ENCODE measurements around the gene TMEM50B. TPM values are rescaled to one million over a fixed set of nuclear protein-coding genes. Genes with fewer than 3 reads are reported as not detected.
A peak's percentile ranks its signal among the peaks of the same experiment; 100 is the strongest.
"Not testable (repeated sequence)": the region's sequence is repeated elsewhere in the genome, so short reads cannot be mapped to it uniquely, and the experiment has no call there.

TMEM50B gene
- total RNA-seq, 1 donor from 2014 or later, result 35.1 TPM

DNA sequence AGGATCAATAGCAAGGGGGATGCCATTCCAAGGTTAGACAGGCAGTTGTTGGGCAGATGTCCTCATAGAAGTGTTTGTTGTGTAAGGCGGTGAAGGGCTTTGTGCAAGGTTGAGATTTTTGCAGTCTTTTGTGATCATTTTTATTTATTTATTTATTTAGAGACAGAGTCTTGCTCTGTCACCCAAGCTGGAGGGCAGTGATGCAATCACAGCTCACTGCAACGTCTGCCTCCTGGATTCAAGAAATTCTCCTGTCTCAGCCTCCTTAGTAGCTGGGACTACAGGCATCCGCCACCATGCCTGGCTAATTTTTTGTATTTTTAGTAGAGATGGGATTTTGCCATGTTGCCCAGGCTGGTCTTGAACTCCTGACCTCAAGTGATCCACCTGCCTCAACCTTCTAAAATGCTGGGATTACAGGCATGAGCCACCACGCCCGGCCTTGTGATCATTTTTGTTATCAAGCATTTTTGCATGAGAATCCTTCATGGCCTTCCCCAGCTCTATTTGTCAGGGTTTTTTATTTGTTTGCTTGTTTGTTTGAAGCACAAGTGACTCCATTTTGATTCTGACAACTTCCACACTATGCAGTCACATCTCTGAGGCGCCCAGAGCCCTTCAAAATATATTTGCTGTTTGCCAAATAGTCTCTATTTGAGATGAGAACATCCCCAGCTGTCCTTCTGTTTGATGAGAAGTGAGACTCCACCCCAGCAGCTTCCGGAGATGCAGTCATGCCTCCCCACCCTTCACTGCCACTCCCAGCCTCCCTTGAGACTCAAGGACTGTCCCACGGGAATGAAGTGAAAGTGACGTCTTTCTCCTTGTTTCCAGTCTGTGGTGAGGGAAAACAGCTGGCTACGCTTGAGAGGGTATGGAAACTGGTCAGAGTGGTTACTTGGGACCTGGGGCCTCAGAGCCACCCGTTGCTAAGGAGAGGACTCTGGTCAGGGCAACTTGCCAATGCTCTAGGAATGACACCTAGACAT is 38.0 kb downstream of the TMEM50B start:
- ATAC-seq (peak; percentile 67), DNase-seq (ENCODE audit: missing footprints) (no peak)
- intact Hi-C loops (cut with DNase I), result no loop called here

DNA sequence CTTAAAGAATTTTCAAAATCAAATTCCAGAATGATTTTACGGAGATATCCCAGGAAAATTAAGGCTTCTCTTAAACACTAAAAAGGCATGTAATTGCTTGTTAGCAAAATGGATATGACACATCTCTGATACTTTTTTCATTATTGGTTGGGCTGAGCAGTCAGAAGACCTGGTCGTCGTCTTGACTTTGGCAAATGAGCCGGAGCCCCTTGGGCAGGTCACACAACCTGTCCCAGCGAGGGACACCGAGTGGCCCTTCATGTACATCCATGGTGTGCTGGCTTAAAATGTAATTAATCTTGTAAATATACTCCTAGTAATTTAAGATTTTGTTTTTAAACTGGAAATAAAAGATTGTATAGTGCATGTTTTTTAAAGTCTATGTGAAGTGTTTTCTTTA is 42.6 kb downstream of the TMEM50B start:
- ATAC-seq (no peak), DNase-seq (ENCODE audit: missing footprints) (no peak)
- intact Hi-C loops (cut with DNase I), result no loop called here

DNA sequence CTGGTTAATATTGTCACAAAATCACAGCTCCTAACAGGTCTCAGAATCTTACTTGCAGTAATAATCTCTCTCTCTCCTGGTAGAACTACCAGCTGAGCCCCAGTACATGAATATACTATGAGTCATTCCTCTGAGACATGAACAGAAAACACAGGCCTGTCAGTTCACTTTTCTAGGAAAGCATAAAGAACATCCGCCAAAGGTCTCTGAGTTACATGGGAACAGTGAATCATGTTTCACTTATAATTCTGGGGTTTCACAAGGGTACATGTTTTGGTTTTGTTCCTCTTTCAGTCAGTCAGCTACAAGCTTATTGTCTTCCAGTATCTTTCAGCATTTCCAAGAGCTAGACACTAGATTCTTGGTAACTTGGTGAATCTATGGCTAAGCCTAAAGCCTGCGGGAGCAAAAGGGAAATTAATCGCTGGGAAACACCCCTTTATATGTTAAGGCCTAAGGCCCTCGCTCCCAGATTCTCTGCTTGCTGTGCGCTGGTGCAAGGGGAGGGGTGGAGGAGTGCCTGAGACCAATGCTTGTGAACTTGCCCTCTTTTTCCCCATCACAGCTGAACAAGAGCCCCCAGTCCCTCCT is 44.9 kb downstream of the TMEM50B start:
- DNase-seq (ENCODE audit: missing footprints) (no peak), ATAC-seq (peak; percentile 76)
- intact Hi-C loops (cut with DNase I), result no loop called here

DNA sequence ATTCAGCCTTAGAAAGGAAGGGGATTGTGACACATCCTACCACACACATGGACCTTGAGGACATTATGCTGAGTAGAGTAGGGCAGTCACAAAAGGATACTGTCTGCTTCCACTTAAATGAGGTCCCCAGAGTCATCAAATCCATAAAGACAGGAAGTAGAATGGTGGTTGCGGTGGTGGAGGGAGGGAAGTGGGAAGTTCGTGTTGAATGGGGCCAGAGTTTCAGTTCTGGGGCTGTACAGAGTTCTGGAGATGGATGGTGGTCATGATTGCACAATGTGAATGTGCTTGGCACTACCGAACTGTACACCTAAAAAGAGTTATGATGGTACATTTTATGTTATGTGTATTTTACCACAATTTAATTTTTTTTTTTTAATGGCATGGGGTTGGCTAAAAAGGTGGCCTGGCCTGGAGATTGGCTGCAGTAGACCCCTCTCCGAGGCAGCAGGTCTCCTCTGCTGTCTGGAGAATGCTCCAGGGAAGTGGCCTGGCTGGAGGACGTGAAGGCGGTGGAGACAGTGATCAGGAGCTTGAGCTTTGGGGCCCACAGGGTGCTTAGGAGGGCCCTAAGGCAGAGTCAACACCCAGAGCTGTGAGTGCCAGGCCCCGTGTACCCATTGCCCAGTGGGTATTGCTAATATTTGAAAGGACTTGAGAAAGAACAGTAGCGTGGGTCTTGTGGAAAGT is 46.2 kb downstream of the TMEM50B start:
- DNase-seq (ENCODE audit: missing footprints) (no peak), ATAC-seq (peak; percentile 20)
- intact Hi-C loops (cut with DNase I), result no loop called here

DNA sequence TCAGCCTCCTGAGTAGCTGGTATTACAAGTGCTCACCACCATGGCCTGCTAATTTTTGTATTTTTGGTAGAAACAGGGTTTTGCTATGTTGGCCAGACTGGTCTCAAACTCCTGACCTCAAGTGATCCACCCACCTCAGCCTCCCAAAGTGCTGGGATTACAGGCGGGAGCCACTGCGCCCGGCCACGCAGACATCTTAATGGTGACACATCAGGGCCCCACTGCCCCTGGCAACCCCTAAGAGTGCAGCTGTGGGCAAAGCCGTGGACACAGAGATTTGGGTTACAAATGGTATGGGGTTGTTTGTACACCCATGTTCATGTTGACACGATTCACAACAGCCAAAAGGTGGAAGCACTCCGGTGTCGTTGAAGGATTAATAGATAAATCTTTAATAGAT is 46.8 kb downstream of the TMEM50B start:
- ATAC-seq (no peak), DNase-seq (ENCODE audit: missing footprints) (no peak)
- intact Hi-C loops (cut with DNase I), result no loop called here

DNA sequence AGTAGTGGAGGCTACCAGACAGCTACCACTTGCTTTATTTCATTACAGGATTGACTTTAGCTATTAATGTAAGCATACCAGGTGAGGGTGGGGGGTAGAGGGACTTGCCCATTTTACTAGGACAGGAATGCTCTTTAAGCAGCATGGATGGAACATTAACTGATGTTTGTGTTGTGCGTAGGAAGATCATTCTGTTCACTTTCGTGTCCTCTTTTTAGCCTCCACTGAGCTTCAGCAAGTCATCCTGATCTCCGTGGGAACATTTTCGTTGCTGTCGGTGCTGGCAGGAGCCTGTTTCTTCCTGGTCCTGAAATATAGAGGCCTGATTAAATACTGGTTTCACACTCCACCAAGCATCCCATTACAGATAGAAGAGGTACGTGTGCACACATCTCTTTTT is 47.3 kb downstream of the TMEM50B start:
- DNase-seq (ENCODE audit: missing footprints) (no peak), ATAC-seq (no peak)
- intact Hi-C loops (cut with DNase I), result no loop called here

DNA sequence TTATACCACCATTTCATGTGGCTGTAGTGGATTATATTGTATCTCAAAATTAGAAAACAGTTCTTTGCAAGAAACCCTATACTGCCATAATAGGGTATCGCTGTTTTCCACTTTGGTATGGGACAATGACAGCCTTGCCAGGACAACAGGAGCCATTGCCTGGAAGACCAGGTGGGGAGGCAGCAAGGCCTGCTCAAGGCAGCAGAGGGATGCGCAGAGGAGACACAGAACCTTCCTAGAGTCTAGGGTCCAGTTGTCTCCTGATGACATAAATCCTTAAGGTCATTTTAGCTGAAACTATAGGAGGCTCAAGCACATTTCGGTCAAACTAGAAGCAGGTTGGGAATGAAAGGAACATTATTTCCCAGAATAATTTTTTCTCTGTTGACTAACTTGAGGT is 48.9 kb downstream of the TMEM50B start:
- DNase-seq (ENCODE audit: missing footprints) (no peak), ATAC-seq (no peak)
- intact Hi-C loops (cut with DNase I), result no loop called here

DNA sequence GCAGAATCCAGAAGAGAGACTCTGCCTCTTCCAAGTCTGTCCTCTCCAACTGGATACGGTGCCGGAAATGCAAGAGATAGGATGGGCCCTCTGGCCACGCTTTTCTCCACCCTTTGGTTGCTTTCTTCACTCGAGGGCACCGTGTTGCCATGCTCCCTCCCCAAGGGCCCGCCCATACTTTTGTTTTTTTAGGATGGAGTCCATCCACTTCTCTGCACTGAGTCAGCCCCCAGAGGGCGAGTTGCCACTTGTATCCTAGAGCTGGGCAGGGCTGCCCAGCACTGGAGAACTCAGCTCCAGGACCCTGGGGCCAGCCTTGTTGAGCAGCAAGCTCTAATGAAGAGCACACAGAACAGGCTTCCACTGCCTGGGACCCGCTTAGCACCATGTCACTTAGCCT is 51.1 kb downstream of the TMEM50B start:
- DNase-seq (ENCODE audit: missing footprints), result no peak
- intact Hi-C loops (cut with DNase I), result no loop called here
- peak; percentile 26 for ATAC-seq

DNA sequence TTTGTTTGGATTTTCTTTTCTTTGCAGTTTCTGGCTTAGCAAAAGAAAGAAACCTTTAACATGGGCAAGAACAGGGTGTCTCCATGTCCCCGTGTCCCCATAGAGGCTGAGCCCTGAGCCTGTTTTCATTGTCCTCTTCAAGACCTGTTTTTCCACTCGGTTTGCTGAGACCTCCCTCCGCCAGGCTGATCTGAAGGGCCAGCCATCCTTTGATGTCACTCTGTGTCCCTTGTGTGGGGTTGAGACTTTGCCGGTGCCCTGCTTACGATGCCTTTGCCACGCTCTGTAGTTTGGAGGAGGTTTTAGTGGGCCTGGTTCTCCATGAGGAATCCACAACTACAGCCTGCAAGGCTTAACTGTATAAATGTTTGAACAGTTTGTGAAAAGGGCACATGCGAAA is 52.7 kb downstream of the TMEM50B start:
- no peak for DNase-seq (ENCODE audit: missing footprints)
- no peak for ATAC-seq
- intact Hi-C loops (cut with DNase I), result no loop called here

DNA sequence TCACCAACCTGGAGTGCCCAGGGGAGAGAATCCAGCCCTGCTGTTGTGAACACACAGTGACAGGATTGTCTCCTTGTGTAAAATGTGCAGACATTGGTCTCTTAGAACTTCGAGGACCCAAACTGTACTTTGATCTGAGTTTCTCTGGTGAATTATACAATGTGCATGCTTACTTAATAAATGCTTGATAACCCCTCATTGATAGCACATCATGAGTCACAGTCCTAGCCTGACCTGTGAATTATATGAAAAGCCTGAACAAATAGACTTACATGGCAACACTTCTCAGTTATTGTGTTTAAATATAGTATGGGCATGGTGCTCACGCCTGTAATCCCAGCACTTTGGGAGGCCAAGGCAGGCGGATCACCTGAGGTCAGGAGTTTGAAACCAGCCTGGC is 53.9 kb downstream of the TMEM50B start:
- DNase-seq (ENCODE audit: missing footprints), result no peak
- intact Hi-C loops (cut with DNase I), result no loop called here
- ATAC-seq, result no peak

DNA sequence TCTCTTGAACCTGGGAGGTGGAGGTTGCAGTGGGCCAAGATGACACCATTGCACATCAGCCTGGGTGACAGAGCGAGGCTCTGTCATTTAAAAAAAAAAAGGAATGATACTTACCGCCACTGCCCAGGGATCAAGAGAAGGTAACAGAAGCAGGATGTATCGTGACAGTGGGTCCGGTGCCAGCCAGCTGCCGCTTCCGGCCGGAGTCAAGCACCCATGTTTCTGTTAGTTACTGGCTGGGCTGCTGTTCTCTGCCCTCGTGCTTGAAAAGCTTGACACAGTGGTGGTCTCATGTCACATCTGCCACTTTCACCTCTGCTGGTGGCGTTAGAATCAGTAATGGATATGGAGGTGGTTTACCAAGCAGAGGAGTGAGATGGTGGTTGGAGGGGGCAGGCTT is 55.6 kb downstream of the TMEM50B start:
- intact Hi-C loops (cut with DNase I), result no loop called here
- no peak for DNase-seq (ENCODE audit: missing footprints)
- ATAC-seq, result no peak

DNA sequence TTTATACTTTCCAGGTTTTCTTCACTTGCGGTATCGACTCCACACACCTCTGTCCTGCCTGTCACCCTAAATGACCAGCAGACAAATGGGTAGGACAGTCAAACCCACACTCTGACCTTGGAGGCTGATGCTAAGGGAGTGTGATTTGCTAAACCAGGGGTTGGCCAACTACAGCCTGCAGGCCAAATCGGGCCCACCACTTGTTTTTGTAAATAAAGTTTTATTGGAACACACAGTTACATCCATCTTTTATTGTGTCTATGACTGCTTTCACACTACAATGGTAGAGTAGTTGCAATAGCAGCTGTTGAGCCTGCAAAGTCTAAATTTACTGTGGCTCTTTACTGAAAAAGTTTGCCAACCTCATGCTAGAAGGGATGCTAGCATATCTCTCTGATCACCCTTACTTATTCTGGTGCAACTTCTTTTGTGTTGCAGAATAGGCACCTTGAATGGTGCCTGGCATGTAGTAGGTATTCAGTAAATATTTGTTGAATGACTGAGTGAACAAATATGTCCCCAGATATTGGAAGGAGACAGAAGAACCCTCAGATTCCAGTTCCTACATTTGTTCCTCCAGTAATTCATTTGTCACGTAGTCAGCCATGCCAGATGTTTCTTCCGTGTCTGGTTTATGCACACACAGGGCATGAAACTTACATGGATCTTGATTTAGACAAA is 57.9 kb downstream of the TMEM50B start:
- no peak for ATAC-seq

DNA sequence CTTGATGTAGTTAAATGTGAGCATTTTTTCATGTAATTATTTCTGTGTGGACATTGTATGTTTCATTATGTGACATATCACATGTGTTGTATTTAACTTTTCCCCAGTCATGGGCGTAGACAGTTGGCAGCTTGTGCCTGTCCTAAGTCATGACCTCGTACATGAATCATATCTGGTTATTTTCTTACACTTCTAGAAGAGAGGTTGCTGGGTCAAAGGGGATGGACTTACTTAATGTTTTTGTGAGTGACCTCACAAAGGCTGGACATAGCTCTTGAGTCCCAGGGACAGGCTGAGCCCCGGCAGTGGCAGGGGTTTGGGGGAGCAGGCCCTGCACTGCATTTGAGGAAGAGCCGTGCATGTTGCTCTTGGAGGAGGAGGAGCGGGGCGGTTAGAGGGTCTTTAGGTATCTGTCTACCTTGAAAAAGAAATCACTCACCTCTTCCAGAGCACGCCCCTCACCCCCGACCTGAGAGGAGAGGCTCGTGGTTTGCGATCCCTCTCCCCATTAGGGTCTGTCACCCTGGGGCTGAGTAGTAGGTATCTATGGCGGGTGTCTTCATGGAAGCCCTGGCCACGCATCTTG is 60.1 kb downstream of the TMEM50B start:
- peak; percentile 92 for ATAC-seq
- DNase-seq (ENCODE audit: missing footprints), result no peak
- intact Hi-C loops (cut with DNase I), result no loop called here

More for the DNA sequence above, 57.9 kb downstream of the TMEM50B start:
- no peak for DNase-seq (ENCODE audit: missing footprints)
- intact Hi-C loops (cut with DNase I), result no loop called here

DNA sequence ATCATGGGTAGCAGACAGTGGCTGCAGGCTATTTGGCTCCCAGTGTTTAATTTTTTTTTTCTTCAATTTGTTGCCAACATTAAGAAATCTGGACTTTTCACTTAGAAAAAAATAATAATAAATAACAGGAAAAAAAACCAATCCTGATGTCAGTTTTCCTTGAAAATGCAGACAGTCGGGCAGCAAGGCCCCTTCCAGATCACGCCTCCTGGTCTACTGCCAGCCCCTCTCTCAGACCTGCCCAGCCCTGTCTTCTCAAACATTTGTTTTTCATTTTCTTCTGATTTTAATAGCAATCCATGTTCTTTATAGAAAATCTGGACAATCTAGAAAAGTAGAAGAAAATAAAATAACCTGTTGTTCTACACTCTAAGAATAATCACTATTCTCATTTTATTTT is 61.1 kb downstream of the TMEM50B start:
- intact Hi-C loops (cut with DNase I), result no loop called here
- ATAC-seq (peak; percentile 61), DNase-seq (ENCODE audit: missing footprints) (peak; percentile 79)

DNA sequence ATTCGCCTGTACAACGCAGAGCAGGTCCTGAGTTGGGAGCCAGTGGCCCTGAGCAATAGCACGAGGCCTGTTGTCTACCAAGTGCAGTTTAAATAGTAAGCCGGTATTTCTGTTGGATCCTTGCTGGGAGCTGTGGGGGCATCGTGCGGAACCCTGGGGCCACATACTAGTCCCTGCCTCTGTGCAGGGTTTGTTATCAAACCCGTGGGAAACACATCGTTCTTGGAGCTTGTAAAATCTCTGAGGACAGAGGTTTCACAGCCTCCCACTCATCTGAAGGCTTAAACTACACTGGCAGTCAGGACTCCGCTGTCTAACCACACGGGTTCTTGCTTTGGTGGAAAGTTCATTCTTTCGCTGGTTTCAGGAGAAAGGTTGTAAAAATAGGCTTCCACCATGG is 64.8 kb downstream of the TMEM50B start:
- no peak for DNase-seq (ENCODE audit: missing footprints)
- ATAC-seq, result no peak

DNA sequence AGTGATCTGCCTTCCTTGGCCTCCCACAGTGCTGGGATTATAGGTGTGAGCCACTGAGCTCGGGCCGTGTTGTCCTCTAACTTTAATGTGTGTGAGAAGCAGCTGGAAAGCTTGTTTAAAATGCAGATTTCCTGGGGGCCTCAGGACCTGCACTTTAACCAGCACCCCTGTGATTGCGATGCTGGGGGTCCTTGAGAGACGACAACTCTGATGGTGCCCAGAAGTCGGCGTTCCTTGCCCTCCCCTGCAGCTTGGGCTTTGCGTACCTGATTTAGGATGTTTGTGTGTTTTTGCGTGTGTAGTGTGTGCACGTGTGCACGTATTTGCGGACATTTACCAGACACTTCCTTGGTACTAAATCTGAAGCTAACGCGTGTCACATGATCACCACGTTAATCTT is 65.7 kb downstream of the TMEM50B start:
- no peak for ATAC-seq
- intact Hi-C loops (cut with DNase I), result no loop called here
- no peak for DNase-seq (ENCODE audit: missing footprints)

More for the DNA sequence above, 64.8 kb downstream of the TMEM50B start:
- intact Hi-C loops (cut with DNase I), result no loop called here

DNA sequence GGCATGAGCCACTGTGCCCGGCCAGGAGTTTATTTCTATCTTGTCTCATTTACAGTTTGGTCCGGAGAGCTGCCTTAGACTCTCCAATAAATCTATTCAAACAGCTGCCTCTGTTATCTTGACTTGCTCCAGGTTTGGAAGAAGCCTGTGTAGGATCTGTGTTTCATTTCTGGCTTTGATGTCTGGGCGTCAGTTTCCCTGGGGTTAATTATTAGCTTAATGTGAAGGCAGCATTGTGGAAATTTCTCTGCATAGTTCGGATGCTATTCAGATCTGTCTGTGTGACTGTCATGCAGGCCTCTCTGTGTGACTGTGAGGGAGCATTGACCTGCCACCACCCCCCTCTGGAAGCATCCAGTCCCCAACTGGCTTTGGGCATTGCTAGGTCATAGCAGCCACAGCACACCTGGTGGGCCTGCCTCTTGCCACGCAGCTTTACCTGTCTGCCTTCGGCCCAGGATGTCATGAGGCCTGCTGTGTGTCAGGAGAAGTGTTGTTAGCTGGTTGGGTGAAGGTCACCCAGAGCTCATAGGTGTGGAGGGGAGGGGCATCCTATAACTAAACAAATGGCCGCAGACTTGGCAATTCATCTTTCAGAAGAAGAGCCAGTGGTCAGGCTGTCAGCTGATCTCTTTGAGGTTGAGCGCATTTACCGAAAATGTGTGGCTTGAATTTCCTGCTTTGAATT is 66.8 kb downstream of the TMEM50B start:
- intact Hi-C loops (cut with DNase I), result no loop called here
- DNase-seq (ENCODE audit: missing footprints) (no peak), ATAC-seq (no peak)

DNA sequence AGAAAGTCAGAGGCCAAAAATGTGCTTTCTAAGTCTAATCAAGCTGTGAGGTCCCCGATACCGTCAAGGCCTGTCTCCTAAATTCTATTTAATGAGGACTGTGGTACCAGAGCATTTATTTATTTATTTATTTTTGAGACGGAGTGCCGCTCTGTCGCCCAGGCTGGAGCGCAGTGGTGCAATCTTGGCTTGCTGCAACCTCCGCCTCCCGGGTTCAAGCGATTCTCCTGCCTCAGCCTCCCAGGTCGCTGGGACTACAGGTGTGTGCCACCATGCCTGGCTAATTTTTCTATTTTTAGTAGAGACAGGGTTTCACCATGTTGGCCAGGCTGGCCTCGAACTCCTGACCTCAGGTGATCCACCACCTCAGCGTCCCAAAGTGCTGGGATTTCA is 67.3 kb downstream of the TMEM50B start:
- DNase-seq (ENCODE audit: missing footprints); intact Hi-C loops (cut with DNase I); ATAC-seq: not testable (repeated sequence)

Data from Right ventricle myocardium inferior (tissue), 1 donor.